Stimulated activated CD8-positive, alpha-beta memory T cell treated with anti-CD3 and anti-CD28 coated beads, Interleukin-4, amount 100 ng/mL, for 1 hour (primary cell): ENCODE measurements around the gene DNLZ.

Experiments used
- DNase-seq, 2 donors: peaks; one replicate each; pipeline ENCODE4 v3.0.0-alpha.2; 2020; ENCODE audit warnings: low read depth in 2 of 2, low spot score in 1 of 2

Gene DNLZ

DNA sequence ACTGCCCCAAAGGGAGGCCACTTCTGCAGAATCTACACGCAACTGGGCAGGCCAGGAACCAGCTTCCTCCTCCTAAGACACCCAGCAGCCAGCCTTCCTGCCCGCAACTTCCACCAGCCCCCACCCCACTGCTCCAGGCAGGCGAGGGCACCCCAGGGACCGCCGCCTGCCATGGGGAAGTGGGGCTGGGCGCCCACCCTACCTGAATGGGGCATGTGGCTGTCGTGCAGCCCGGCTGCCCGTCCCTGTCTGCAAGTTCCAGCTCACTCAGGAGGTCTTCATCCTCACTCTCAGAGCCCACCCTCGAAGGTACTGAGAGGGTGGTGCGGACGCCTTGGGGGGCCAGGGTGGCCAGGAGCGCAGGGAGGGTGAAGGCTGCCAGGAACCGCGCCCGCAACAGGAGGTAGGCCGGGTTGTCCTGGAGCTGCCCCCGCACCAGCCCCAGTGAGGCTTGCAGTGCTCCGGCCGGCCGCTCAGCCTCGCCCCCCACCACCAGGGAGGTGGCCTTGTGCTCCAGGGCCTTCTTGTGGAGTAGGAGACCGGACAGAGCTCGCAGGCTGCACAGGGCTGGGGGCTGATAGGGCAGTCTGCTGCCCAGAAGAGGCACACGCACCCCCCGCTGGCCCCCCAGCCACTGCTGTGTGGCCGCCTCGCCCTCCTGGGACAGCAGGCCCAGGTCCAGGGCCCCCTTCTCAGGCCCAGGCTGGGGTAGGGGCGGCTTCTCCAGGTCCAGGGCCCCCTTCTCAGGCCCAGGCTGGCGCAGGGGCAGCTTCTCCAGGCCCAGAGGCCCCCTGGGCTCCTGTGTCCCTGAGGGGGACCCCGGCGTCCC is 14.0 kb upstream of the DNLZ start:
- DNase-seq: no peak

DNA sequence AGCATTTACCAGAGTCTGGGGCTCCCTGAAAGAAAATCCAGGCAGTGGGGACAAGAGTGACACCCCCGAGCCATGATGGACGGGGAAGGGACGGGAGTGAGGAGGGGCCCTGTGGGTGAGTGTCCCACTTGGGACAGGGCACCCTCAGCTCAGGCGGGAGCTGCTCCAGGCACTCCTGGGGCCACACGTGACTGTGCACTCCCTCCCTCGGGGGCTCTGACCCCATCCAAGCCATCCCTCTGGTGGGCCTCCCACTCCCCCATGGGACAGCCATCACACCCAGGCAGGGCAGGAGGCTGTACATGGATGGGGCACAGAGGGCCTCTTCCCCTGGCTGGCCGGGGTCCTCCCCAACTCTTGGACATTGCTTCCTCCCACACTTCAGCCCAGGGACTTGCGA is 12.9 kb upstream of the DNLZ start:
- no peak for DNase-seq

DNA sequence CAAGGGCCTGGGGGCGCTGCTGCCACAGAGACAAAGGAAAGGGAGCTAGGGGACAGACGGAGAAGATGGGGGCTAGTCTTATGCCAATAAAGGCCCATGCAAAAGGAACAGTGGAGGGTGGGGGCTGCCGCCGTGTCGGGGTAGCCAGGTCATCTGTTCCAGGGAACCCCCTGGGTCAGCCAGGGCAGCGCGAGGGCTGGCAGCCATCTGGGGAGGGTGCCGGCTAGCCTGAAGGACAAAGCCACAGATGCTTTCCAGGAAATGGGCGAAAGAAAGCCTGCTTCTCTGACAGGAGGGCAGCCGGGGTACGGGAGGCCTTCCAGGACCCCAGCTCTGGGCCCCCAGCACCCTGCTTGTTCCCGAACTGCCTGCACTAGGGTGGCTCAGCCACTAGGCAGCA is 11.6 kb upstream of the DNLZ start:
- no peak for DNase-seq

DNA sequence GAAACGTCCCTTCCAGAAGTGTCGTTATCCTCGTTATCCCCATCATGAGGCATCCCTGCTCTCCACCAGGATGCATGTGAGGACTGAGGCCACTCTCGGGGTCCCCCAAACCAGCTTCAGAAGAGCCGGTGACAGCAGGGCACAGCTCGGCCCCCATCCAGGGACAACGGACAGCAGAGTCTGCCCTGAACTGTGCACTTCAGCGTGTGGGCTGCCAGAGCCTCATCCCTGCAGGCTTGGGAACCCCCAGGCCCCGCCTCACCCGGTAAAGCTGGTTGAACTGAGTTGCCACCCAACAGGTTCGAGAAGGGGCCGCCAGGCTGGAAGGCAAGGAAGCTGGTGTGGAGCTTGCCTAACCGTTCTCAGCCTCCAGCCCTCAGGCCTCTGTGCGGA is 10.6 kb upstream of the DNLZ start:
- DNase-seq: no peak

DNA sequence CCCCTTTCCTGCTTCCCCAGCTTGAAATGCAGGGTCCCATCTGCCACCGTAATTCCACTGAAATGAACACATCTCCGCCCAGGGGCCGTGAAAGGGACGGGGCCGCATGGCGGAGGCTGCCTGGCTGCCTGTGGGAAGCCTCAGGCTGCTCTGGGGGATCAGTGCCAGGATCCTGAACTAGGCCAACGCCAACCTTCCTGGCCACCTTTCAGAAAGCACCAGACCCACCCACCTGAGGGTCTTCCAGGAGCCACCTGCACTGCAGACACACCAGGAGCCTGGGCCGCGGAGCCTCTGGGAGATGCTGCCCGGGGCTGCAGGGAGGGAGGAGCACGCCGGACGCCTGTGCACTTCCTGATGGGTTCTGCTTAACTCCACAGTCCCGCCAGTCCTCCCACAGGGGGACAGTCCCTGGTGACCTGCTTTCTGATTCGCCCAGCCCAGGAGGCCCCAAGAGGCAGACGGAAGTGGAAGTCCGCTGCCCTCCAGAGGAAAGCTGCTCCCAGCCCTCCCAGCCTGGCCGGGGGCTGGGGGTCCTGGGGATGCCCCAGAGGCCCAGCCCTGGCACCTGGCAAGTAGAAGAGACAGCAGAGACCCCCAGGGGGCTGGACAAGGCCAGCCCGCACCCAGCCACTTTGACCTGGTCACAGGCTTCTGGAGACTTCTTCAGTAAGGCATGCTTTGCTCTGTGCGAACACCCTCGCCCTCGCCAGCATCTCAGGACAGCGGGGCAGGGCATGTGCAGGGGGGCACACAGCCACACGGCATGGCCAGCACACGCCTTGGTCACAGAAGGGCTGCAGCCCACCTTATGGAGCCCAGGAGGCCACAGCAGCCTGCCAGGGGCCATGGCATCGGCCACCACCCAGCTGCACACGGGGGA is 10.0 kb upstream of the DNLZ start, which contains the start of gene CARD9:
Gene CARD9 (minus strand): TSS at position 370 of the 883 bp plus-strand sequence. CDS start 1,591 bp downstream, outside the sequence.
- no peak for DNase-seq

DNA sequence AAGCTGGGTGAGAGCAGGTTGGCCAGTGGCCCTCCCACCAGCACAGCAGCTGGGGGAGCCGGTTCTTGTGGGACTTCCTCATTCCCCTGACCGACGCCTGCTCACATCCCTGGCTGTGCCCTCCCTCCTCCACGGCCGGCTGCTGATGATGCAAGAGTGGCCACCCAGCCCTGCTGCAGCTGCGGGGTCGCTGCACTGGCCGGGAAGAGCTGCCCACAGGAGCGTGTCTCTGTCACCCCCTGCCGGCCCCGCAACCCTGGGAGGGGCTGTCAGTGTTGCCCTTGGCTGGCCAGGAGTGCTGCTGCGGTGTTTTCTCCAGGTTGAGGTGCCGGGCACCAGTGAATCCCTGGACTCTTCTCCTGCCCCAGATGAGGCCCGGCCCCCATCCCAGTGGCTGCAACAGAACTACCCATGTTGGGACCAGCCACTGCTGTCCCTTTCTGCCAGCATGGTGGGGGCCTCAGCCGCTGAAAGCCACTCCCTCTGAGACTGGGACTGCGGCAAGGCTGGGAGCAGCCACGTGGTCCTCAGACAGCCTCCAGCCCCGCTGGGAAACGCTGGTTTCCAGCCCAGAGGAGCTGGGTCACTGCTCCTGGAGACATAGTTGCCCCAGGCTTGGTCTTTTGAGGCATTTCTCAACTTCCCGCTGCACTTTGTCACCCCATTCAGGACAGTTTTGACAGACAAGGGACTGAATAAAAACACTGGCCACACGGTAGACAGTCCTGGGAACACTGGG is 9.2 kb upstream of the DNLZ start:
- no peak for DNase-seq

DNA sequence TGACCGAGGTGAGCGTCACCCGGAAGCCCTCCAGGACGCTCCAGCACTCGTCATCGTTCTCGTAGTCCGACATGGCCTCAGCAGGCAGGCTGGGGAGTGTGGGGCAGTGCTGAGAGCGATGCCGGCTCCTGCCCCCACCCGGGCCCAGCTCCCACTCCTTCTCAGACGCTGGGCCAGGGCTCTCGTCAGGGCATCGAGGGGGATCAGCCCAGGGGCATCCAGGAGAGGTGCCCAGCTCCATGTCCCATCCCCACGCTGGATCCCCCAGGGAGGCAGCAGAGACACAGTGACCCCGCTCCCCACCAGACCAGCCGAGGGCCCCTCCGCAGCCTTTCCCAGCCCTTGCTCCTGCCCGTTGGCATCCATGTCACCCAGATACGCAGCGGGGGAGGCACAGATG is 8.5 kb upstream of the DNLZ start:
- DNase-seq: no peak

DNA sequence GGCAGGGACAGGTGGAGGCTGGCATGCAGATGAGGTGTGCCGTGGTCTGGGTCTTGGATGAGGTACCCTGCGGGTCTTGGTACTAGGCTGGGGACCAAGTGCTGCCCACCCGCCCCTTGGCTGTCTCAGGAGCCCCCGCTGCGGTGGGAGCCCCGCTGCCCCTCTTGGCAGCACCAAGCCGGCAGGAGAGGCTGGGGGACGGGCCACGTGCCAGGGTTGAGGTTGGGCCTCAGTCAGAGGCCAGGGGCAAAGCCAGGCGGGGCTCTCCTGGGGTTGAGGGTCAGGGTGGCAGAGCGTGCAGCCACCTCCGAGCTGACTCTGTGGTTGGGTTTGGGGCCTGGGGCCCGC is 8.0 kb upstream of the DNLZ start:
- DNase-seq: no peak

DNA sequence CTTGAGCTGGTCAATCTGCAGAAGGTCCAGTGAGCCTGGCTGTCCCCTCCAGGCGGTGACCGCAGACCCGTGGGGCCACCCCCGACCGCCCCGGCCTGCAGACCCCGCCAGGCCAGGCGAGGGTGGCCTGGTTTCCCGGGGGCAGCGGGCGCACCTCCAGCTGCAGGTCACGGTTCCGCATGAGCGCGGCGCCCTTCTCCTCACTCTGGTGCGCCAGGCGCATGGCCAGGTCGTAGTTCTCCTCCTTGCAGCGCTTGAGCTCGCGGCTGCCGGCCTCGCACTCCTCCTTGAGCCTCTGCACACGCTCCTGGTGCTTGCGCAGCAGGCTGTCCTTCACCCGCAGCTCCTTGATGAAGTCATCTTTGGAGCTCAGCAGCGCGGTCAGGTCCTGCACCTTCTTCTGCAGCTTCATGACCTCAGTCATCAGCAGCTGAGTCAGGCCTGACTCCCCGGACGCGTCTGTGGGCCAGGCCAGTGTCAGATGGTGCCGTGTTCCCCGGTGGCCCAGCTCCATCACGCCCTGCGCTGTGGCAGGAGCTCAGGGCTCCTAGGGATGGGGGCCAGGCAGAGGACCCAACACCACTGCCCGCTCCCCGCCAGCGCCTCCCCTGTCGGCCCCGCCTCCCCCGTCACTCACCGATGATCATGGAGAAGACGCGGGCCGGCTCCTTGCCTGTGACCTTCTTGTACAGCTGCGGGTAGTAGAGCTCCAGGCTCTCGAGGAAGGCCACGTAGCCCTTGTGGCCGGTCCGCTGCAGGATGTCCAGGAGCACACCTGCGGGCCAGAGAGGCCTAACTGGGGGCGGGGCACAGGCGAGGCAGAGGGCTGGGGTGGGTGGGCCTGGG is 7.4 kb upstream of the DNLZ start:
- DNase-seq: no peak

DNA sequence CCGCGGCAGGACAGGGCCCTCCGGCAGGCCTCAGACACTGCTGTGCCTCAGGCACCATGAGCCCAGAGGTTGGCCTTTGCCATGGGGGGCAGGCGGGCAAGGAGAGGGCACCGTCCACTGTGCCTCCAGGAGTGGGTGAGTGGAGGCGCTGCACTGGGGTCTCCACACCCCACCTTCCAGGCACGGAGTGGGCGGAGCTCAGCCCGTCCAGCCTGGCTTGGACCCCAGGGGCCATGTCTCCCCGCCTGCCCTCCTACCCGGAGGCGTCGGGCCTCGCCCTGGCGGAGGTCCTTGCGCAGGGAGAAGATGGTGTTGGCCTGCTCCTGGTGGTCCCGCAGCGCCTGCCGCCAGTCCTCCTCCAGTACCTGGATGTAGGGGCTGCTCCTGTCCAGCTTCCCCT is 6.5 kb upstream of the DNLZ start:
- no peak for DNase-seq

DNA sequence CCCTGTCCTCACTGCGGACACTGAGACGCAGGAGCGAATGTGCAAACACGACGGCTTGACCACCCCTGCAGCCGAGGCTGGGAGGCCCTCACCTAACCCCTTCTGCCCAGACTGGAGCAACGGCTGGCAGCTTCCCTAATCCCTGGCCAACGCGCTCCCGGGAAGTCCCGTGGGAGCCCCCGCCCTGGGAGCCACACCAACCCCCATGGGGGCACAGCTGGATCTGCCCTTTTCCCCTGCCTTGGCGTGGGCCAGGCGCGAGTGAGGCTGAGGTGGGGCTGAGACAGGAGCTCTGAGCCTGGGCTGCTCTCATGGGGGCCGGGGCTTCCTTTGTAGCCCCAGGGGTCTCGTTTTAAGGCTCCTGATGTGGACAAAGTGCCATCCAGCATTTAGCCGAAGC is 4.6 kb upstream of the DNLZ start:
- no peak for DNase-seq

DNA sequence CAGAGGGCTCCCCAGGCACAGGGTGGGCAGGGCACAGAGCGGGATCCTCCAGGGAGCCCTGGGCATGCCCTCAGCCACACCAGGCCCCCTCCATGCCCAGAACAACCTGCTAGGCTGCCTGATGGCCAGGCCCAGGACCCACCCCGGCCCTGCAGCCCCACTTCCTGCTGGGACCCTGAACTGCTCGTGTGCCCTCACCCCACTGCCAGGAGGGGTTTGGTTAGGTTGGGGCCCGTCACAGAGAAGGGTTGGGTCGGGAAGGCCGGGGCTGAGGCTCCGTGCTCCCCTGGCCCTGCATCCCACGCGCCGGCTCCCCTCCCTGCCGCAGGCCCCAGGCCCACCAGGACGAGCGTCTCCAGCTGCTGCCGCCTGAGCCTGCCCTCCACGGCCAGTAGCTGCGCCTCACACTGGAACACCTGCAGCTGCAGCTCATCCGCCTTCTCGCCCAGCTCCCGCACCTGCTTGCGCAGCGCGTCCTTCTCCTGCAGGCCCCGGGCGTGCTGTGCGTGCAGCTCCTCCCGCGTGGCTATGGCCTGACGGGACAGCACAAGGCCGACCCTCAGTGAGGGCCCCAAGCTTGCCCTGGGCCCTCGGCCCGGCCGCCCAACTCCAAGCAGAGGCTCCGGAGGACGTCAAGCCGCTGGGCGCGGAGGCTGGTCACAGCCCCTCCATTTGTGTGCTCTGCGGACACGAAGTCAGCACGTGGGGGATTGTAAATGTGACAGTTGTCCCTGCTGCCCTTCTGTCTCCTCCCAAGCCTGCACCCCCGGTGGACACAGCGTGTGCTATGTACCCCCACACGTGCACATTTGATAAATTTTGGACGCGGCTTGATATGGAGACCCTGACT is 4.0 kb upstream of the DNLZ start:
- DNase-seq: no peak

DNA sequence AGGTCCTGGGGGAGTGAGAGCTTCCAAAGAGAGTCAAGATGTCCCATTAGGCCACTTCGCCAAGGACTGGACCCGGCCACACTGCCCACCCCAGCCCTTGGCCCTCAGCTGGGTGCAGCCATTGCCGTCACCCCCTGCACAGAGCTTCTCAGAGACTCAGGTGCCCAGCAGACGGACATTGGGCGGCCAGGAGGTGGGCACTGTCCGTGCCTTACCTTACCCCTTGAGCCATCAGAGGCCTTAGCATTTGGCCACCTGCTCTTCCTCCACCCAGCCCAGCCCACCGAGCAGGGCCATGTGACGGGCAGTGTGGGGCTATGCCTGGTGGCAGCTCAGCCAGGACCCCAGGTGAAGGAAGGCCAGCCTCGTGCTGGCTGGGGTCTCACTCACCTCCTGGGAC is 3.3 kb upstream of the DNLZ start:
- no peak for DNase-seq

DNA sequence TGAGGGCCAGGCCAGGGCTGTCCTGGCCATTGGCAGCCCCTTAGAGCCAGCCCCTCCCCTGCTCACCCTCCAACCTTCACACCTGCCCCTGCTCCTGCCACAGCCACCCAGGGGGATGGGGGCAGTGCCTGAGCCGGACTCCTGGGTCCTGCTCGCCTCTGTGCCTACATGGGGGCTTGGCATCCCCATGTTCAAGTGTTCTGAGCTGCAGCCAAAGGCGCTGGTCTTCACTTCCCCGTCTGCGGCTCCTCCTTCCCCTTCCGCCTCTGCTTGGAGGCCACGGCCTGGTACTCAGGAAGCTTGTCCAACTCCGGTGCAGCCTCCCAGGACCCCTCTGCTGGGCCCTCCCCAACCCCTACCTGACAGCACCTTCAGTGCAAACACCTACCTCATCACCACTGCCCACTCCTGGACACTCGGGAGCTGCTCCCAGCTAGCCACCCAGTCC is 2.3 kb upstream of the DNLZ start:
- no peak for DNase-seq

DNA sequence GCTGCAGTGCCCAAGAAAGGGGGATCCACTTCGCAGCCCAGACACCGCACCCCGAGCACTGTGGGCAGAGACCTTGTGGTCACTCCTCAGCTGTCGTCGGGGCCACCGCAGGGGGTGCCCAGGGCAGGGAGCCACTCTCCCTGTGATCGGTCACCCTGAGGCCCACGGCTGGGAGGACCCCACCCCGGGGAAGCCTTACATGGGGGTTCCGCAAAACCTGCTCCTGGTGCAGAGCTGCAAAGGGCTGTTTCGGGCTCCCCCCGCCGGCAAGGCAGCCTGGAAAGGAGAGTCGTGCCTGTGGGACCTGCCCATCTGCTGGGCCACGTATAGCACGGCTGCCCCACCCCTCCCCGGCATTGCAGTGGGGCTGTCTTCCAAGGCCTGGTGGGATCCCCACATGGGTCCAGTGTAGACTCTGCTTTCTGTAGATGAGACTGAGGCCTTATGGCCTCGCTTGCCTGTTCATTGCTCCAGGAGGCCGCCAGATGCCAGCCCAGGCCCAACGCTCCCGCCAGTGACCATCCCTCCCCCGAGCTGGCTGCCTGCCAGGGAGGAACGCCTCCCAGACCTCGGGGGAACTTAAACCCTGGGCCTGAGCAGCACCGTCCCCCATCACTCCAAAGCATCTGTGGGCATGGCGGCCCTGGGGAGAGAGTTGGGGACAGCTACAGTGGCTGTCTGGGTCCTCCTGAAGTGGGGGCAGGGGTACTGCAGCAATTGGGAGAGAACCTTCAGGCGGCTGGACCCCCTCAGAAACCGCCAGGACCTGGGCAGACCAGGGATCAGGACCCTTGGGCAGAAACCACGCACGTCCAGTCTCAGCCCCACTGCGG is 1.6 kb upstream of the DNLZ start:
- DNase-seq: no peak

DNA sequence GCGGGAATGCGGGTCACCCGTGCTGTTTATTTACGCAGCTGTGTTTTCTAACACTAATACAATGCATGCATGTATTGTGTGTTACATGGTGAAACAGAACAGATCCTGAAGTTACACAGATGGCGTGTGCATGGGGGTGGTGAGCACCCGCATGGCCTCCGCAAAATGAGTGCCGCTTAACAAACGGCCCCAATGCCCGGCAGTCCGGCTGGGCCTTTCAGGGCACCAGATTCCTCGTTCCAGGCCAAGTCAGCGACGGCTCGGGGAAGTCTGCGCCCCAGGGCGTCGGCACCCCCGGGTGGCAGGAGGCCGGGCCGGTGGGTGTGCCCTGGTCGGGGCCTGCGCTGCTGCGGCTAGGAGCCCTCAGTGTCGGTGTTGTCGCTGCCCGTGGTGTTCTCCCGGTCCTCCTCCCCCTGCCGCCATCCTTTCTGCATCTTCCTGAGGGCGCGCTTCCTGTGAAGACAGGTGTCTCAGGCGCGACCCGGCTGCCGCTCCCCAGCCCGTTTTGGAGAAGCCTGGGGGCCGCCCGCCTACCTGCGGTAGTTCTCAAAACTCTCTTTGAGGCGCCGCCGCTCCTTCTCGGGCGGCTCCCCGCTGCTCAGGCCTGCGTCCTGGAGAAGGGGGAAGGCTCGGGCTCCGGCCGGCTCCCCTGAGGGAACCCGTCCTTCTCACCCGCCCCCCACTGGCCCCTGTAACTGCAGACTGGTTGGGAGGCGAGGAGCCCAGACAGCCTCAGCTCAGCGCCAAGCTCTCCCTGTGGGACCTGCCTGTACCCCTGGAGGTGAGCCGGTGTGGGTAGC is 605 bp upstream of the DNLZ start:
- no peak for DNase-seq

DNA sequence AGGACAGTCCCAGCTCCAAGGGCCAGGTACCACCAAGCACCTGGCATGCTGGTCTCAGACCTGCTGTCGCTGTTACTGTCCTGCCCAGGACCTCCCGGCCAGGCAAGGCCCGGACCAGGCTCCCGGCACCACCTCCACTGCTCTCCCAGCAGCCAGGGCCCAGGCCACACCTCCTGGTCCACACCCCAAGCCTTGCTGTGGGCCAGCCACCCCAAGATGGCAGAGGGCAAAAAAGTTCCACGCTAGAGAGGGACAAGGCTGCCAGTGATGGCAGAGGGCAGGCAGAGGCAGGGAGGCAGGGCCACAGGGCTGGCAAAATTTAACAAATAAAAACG is 1.1 kb downstream of the DNLZ start:
- DNase-seq: no peak

DNA sequence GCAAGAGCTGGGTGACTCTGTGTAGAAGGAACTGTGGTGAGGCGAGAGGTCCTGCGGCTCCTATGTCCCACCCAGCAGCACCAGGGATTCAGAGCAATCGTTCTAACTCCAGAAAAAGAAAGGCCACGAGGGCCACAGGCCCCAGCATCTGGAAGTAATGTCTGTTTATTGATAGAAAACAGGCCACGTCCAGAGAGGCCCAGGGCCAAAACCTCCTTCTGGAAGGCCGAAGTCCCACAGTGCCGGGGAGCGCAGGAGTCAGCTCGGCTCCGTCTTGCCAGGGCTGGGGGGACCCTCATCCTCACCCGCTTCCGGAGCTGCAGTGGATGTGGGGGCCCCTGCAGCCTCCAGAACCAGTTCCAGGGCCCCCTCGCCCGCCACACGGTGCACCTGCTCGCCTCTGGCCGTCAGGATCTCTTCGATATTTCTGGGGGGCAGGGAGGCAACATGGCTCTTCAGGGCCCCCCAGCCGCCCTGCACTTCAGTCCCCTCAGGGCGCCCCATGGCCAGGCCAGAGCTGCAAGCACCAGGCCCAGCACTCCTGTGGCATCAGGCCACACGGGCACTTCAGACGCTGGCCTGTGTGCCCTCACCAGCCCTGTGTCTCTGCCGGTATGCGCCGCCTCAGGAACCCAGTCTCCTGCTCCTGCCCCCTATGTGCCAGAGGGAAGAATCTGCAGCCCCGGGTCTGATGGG is 1.6 kb downstream of the DNLZ start:
- DNase-seq: no peak
